Activated CD4-positive, alpha-beta T cell treated with anti-CD3 and anti-CD28 coated beads, Interleukin-2, amount 10 ng/mL, durations not matched to agents 7 days and 5 days (primary cell): ENCODE data around the gene MAGEA9. TPM values are rescaled to one million over a fixed set of nuclear protein-coding genes. Genes with fewer than 3 reads are reported as not detected.
"Not testable (repeated sequence)": the region's sequence is repeated elsewhere in the genome, so short reads cannot be mapped to it uniquely, and the experiment has no call there.

Experiments used
- CTCF ChIA-PET: fragments of 350-600 bp; sonication (Branson Sonifier 250); formaldehyde crosslinking; loops from one replicate; lab custom pipeline; 2021; ENCODE audit warnings: antibody characterized with exemption; lab: Charles Lee
- POLR2A ChIA-PET: fragments of 350-600 bp; sonication (Branson Sonifier 250); formaldehyde crosslinking; loops from one replicate; lab custom pipeline; 2021; ENCODE audit warnings: antibody characterized with exemption; lab: Charles Lee
- DNase-seq: peaks from one replicate; pipeline ENCODE4 v3.0.0-alpha.2; 2020
- H3K27ac Mint-ChIP-seq: one replicate; pipeline ENCODE4 v1.8.0; 2021; ENCODE audit warnings: mild to moderate bottlenecking, moderate library complexity, mixed read lengths
- H3K27me3 Mint-ChIP-seq: one replicate; pipeline ENCODE4 v1.8.0; 2021; ENCODE audit warnings: mixed read lengths
- H3K36me3 Mint-ChIP-seq: one replicate; pipeline ENCODE4 v1.8.0; 2021; ENCODE audit warnings: low read depth, mixed read lengths
- H3K4me1 Mint-ChIP-seq: one replicate; pipeline ENCODE4 v1.8.0; 2021; ENCODE audit warnings: mixed read lengths
- H3K4me3 Mint-ChIP-seq: one replicate; pipeline ENCODE4 v1.8.0; 2021; ENCODE audit warnings: mild to moderate bottlenecking, moderate library complexity, mixed read lengths
- H3K9me3 Mint-ChIP-seq: one replicate; pipeline ENCODE4 v1.8.0; 2021; ENCODE audit warnings: mixed read lengths
- total RNA-seq, 2 experiments: library from RNA; stranded (reverse); gene quantifications; one replicate each; pipeline ENCODE4 v1.2.3, GENCODE V29; 2021

The MAGEA9 gene
- total RNA-seq, 2 experiments from 2014 or later: not detected

- H3K27ac Mint-ChIP-seq, H3K4me1 Mint-ChIP-seq, POLR2A ChIA-PET, H3K9me3 Mint-ChIP-seq, H3K36me3 Mint-ChIP-seq, DNase-seq, CTCF ChIA-PET, H3K4me3 Mint-ChIP-seq, H3K27me3 Mint-ChIP-seq: not testable (repeated sequence)
Measured at GRCh38 chrX:149773026-149773425, 8.7 kb upstream of the MAGEA9 start.

- H3K9me3 Mint-ChIP-seq, H3K4me3 Mint-ChIP-seq, POLR2A ChIA-PET, H3K27ac Mint-ChIP-seq, CTCF ChIA-PET, DNase-seq, H3K4me1 Mint-ChIP-seq, H3K36me3 Mint-ChIP-seq, H3K27me3 Mint-ChIP-seq: not testable (repeated sequence)
Measured at GRCh38 chrX:149773768-149774167, 8.0 kb upstream of the MAGEA9 start, which contains the start of gene HSFX1. HSFX1 (plus strand) TSS chrX:149774068; CDS start chrX:149774682, 614 bp downstream.

GRCh38 chrX:149777999-149778398 lies 3.7 kb upstream of the MAGEA9 start:
- H3K9me3 Mint-ChIP-seq, CTCF ChIA-PET, H3K27ac Mint-ChIP-seq, H3K4me3 Mint-ChIP-seq, DNase-seq, H3K36me3 Mint-ChIP-seq, H3K4me1 Mint-ChIP-seq, POLR2A ChIA-PET, H3K27me3 Mint-ChIP-seq: not testable (repeated sequence)

- H3K4me1 Mint-ChIP-seq: peaks cover 27% of the 10 kb centered on the region
- H3K27me3 Mint-ChIP-seq, H3K27ac Mint-ChIP-seq, DNase-seq, H3K36me3 Mint-ChIP-seq, H3K4me3 Mint-ChIP-seq, POLR2A ChIA-PET, CTCF ChIA-PET, H3K9me3 Mint-ChIP-seq: not testable (repeated sequence)
Measured at GRCh38 chrX:149795531-149795930, 13.8 kb downstream of the MAGEA9 start.

- CTCF ChIA-PET: no interaction called here
- Mint-ChIP-seq H3K27ac (peak overlapping the region; percentile 14), H3K9me3 (no peaks in the 10 kb centered on the region), H3K4me1 (peaks cover 30% of the 10 kb centered on the region), H3K4me3 (peak overlapping the region; percentile 15), H3K27me3 (no peaks in the 10 kb centered on the region), H3K36me3 (no peaks in the 10 kb centered on the region)
- no peak for DNase-seq
- POLR2A ChIA-PET: interaction anchor here (0.6 kb wide), 1 partner anchor 17 kb away, joined by 3 read pairs; no protein-coding TSS in a partner anchor
Measured at GRCh38 chrX:149799095-149799714, 17.5 kb downstream of the MAGEA9 start.

GRCh38 chrX:149799938-149800337 lies 18.2 kb downstream of the MAGEA9 start:
- peaks cover 30% of the 10 kb centered on the region for H3K4me1 Mint-ChIP-seq
- H3K27ac Mint-ChIP-seq: no peak overlapping the region
- no peak overlapping the region for H3K4me3 Mint-ChIP-seq
- DNase-seq: no peak
- CTCF ChIA-PET: no interaction called here
- H3K9me3 Mint-ChIP-seq: no peaks in the 10 kb centered on the region
- POLR2A ChIA-PET: no interaction called here
- H3K27me3 Mint-ChIP-seq: no peaks in the 10 kb centered on the region
- no peaks in the 10 kb centered on the region for H3K36me3 Mint-ChIP-seq

GRCh38 chrX:149803458-149804062 lies 21.8 kb downstream of the MAGEA9 start:
- Mint-ChIP-seq H3K27me3 (no peaks in the 10 kb centered on the region), H3K4me3 (no peak overlapping the region), H3K27ac (no peak overlapping the region), H3K9me3 (no peaks in the 10 kb centered on the region), H3K4me1 (peaks cover 15% of the 10 kb centered on the region), H3K36me3 (no peaks in the 10 kb centered on the region)
- CTCF ChIA-PET: no interaction called here
- no peak for DNase-seq
- POLR2A ChIA-PET: no interaction called here

- CTCF ChIA-PET: no interaction called here
- no peak overlapping the region for H3K4me3 Mint-ChIP-seq
- no peak overlapping the region for H3K27ac Mint-ChIP-seq
- H3K27me3 Mint-ChIP-seq: no peaks in the 10 kb centered on the region
- POLR2A ChIA-PET: no interaction called here
- H3K4me1 Mint-ChIP-seq: peaks cover 15% of the 10 kb centered on the region
- H3K36me3 Mint-ChIP-seq: no peaks in the 10 kb centered on the region
- DNase-seq: no peak
- H3K9me3 Mint-ChIP-seq: no peaks in the 10 kb centered on the region
Measured at GRCh38 chrX:149804102-149804501, 22.4 kb downstream of the MAGEA9 start.

- Mint-ChIP-seq H3K4me3 (no peak overlapping the region), H3K36me3 (no peaks in the 10 kb centered on the region), H3K4me1 (no peaks in the 10 kb centered on the region), H3K27me3 (no peaks in the 10 kb centered on the region), H3K9me3 (no peaks in the 10 kb centered on the region), H3K27ac (no peak overlapping the region)
- no peak for DNase-seq
- POLR2A ChIA-PET: no interaction called here
- CTCF ChIA-PET: no interaction called here
Measured at GRCh38 chrX:149807747-149808458, 26.2 kb downstream of the MAGEA9 start.

GRCh38 chrX:149818652-149819051 lies 36.9 kb downstream of the MAGEA9 start:
- DNase-seq: no peak
- H3K27me3 Mint-ChIP-seq: peaks cover 15% of the 10 kb centered on the region
- CTCF ChIA-PET: no interaction called here
- no peak overlapping the region for H3K27ac Mint-ChIP-seq
- H3K9me3 Mint-ChIP-seq: no peaks in the 10 kb centered on the region
- no peaks in the 10 kb centered on the region for H3K4me1 Mint-ChIP-seq
- no peak overlapping the region for H3K4me3 Mint-ChIP-seq
- no peaks in the 10 kb centered on the region for H3K36me3 Mint-ChIP-seq
- POLR2A ChIA-PET: no interaction called here

- no peak for DNase-seq
- no peaks in the 10 kb centered on the region for H3K36me3 Mint-ChIP-seq
- POLR2A ChIA-PET: no interaction called here
- peaks cover 13% of the 10 kb centered on the region for H3K27me3 Mint-ChIP-seq
- CTCF ChIA-PET: no interaction called here
- no peak overlapping the region for H3K27ac Mint-ChIP-seq
- H3K9me3 Mint-ChIP-seq: no peaks in the 10 kb centered on the region
- no peak overlapping the region for H3K4me3 Mint-ChIP-seq
- no peaks in the 10 kb centered on the region for H3K4me1 Mint-ChIP-seq
Measured at GRCh38 chrX:149819371-149819770, 37.6 kb downstream of the MAGEA9 start.

- CTCF ChIA-PET: no interaction called here
- no peaks in the 10 kb centered on the region for H3K36me3 Mint-ChIP-seq
- peaks cover 11% of the 10 kb centered on the region for H3K27me3 Mint-ChIP-seq
- H3K27ac Mint-ChIP-seq: no peak overlapping the region
- peak; percentile 43 for DNase-seq
- H3K4me3 Mint-ChIP-seq: no peak overlapping the region
- POLR2A ChIA-PET: no interaction called here
- peaks cover 24% of the 10 kb centered on the region for H3K4me1 Mint-ChIP-seq
- H3K9me3 Mint-ChIP-seq: no peaks in the 10 kb centered on the region
Measured at GRCh38 chrX:149825424-149825823, 43.7 kb downstream of the MAGEA9 start.

- peaks cover 11% of the 10 kb centered on the region for H3K27me3 Mint-ChIP-seq
- no peaks in the 10 kb centered on the region for H3K36me3 Mint-ChIP-seq
- H3K9me3 Mint-ChIP-seq: no peaks in the 10 kb centered on the region
- ChIA-PET POLR2A (no interaction called here), CTCF (no interaction called here)
- H3K27ac Mint-ChIP-seq: no peak overlapping the region
- H3K4me1 Mint-ChIP-seq: peaks cover 27% of the 10 kb centered on the region
- no peak for DNase-seq
- H3K4me3 Mint-ChIP-seq: no peak overlapping the region
Measured at GRCh38 chrX:149827254-149827653, 45.5 kb downstream of the MAGEA9 start.
